Loucy (cell line): Measurements from ENCODE around the gene BCAM.

Experiments used
- H2AFZ ChIP-seq: fragments of 200-600 bp; sonication (generic); 2 replicates; pipeline ENCODE4 v1.6.0; 2016; ENCODE audit warnings: antibody characterized with exemption, mild to moderate bottlenecking, low read length, moderate library complexity
- H3F3A ChIP-seq: fragments of 200-600 bp; 2 replicates; pipeline ENCODE4 v1.6.0; 2016; ENCODE audit warnings: antibody characterized with exemption, low read depth, mild to moderate bottlenecking
- H3K27me3 ChIP-seq: fragments of 200-600 bp; sonication (generic); 2 replicates; pipeline ENCODE4 v1.6.1; 2014; ENCODE audit warnings: low read length, mild to moderate bottlenecking; ENCODE audit not compliant: insufficient read depth, poor library complexity, severe bottlenecking
- H3K36me3 ChIP-seq: fragments of 200-600 bp; sonication (generic); 2 replicates; pipeline ENCODE4 v1.6.1; 2016; ENCODE audit warnings: low read length; ENCODE audit not compliant: insufficient read depth
- H3K4me1 ChIP-seq: fragments of 200-600 bp; sonication (generic); 2 replicates; pipeline ENCODE4 v1.5.1; 2014; ENCODE audit warnings: low read length, mild to moderate bottlenecking; ENCODE audit not compliant: insufficient read depth, poor library complexity, severe bottlenecking
- H3K4me2 ChIP-seq: fragments of 200-600 bp; sonication (generic); 2 replicates; pipeline ENCODE4 v1.6.0; 2014; ENCODE audit warnings: antibody characterized with exemption, low read length, low read depth, mild to moderate bottlenecking; ENCODE audit not compliant: poor library complexity, severe bottlenecking
- H3K4me3 ChIP-seq: fragments of 200-600 bp; sonication (generic); 2 replicates; pipeline ENCODE4 v1.5.1; 2014; ENCODE audit warnings: low read length, mild to moderate bottlenecking, mixed read lengths; ENCODE audit not compliant: poor library complexity, severe bottlenecking
- H3K79me2 ChIP-seq: fragments of 200-600 bp; sonication (generic); 2 replicates; pipeline ENCODE4 v1.6.1; 2014; ENCODE audit warnings: low read length; ENCODE audit not compliant: insufficient read depth
- H3K9ac ChIP-seq: fragments of 200-600 bp; sonication (generic); 2 replicates; pipeline ENCODE4 v1.6.0; 2014; ENCODE audit warnings: mild to moderate bottlenecking, low read depth, low read length, moderate library complexity; ENCODE audit not compliant: poor library complexity, severe bottlenecking
- H3K9me2 ChIP-seq: fragments of 200-600 bp; sonication (generic); replicated peaks from 2 replicates; pipeline ENCODE4 v1.6.1; 2016; ENCODE audit warnings: low read depth, low read length, mixed read lengths
- H3K9me3 ChIP-seq: fragments of 200-600 bp; sonication (generic); 2 replicates; pipeline ENCODE4 v1.6.1; 2014; ENCODE audit warnings: mild to moderate bottlenecking, antibody characterized with exemption, low read length, low read depth; ENCODE audit not compliant: insufficient read depth
- H4K20me1 ChIP-seq: fragments of 200-600 bp; sonication (generic); 2 replicates; pipeline ENCODE4 v1.6.0; 2014; ENCODE audit warnings: antibody characterized with exemption, low read length, mild to moderate bottlenecking; ENCODE audit not compliant: insufficient read depth, poor library complexity, severe bottlenecking
- CTCF ChIP-seq: fragments of 200-600 bp; sonication (generic); conservative IDR thresholded peaks from 2 replicates; pipeline ENCODE4 v1.5.1; 2014; ENCODE audit warnings: mild to moderate bottlenecking, antibody characterized with exemption, low read length
- EZH2phosphoT487 ChIP-seq: fragments of 200-600 bp; IDR thresholded peaks from 2 replicates; pipeline ENCODE4 v1.6.1; 2018; ENCODE audit warnings: antibody characterized with exemption, mild to moderate bottlenecking, moderate library complexity, borderline replicate concordance

Gene BCAM

DNA sequence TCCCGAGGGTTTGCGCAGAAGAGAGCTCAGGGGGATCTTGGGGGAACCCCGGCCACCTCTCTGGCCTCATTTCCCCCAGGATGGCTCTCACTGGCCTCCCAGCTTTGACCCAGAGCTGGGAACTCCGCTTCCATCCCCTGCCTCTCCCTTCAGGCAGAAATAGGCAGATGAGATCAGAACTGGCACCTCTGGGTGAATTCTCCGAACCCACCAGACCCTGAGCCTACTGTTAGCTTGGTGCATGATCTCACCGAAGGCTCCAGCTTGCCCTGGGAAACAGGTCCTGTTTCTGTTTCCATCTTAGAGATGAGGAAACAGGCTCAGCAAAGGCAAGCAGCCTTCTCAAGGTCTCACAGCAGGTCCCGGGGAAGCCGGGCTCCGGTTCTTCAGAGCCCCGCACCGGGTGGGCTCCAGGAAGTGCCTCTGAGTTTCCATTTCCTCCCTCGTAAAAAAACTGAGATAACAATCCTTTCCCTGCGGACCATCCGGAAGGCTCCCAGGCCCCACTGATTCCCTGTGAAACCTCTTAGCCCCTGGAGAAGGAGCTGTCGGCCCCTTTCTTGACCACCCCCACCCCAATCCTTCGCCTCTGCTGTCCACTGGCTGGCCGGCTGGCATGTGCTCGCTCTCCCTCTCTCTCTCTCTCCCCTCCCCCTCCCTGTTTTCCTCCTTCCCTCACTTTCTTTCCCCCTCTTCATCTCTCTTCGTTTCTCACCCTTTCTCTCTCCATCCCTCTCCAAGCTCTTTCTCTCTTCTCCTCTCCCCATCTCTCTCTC, 39.3 kb downstream of the BCAM start:
- peak overlapping the region; percentile 40 for H3K4me2 ChIP-seq
- H3K36me3 ChIP-seq, result no peaks in the 10 kb centered on the region
- no peaks in the 10 kb centered on the region for H3K9me3 ChIP-seq
- H3K4me3 ChIP-seq, result no peak overlapping the region
- H3K9me2 ChIP-seq, result no peaks in the 10 kb centered on the region
- peaks cover 46% of the 10 kb centered on the region for H3K4me1 ChIP-seq
- no peaks in the 10 kb centered on the region for H3F3A ChIP-seq
- H3K9ac ChIP-seq, result no peak overlapping the region
- peaks cover 5% of the 10 kb centered on the region for H4K20me1 ChIP-seq
- H2AFZ ChIP-seq, result no peak overlapping the region
- no peak for TF ChIP-seq EZH2phosphoT487
- TF ChIP-seq CTCF, result no peak
- H3K27me3 ChIP-seq, result no peaks in the 10 kb centered on the region
- H3K79me2 ChIP-seq, result no peaks in the 10 kb centered on the region

DNA sequence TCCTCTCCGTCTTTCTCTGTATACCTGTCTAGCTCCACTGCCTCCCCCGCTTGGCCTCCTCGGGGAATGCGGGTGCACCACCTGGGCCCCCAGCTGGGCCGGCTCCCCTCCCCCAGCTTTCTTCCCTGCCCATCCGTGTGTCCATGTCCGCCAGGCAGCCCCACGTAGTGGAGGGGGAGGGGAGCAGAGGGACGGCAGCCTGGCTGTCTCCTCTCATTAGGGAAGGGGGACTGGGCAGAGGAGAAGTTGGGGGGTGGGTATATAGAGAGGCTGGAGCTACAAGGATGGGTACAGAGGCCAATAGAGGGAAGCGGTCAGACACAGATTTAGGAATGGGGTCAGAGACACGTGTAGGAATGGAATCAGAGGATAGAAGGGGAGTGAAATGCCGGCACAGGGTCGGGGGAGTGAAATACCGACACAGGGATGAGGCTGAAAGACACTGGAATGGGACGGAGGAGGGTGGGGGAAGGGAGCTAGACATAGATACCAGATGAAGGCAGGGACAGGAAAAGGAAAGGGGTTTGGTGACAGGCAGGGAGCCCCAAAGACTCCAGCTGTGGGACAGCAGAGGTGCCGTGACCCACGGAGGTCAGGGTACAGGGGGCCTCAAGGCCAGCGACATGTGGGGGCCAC, 40.0 kb downstream of the BCAM start:
- Histone ChIP-seq H3F3A (no peaks in the 10 kb centered on the region), H3K36me3 (no peaks in the 10 kb centered on the region), H3K9me2 (no peaks in the 10 kb centered on the region), H3K4me3 (no peak overlapping the region), H4K20me1 (peaks cover 5% of the 10 kb centered on the region), H3K79me2 (no peaks in the 10 kb centered on the region), H3K9me3 (no peaks in the 10 kb centered on the region), H3K4me1 (peaks cover 46% of the 10 kb centered on the region), H3K9ac (no peak overlapping the region), H3K4me2 (peak overlapping the region; percentile 40), H3K27me3 (no peaks in the 10 kb centered on the region), H2AFZ (no peak overlapping the region)
- TF ChIP-seq EZH2phosphoT487 (no peak), CTCF (no peak)

GRCh38 chr19:44850641-44851109, 41.8 kb downstream of the BCAM start:
- Histone ChIP-seq H3K4me3 (no peak overlapping the region), H3K9me2 (no peaks in the 10 kb centered on the region), H4K20me1 (peaks cover 5% of the 10 kb centered on the region), H3K9me3 (no peaks in the 10 kb centered on the region), H3K4me1 (peaks cover 33% of the 10 kb centered on the region), H2AFZ (no peak overlapping the region), H3K27me3 (no peaks in the 10 kb centered on the region), H3K4me2 (peak overlapping the region; percentile 32), H3K36me3 (no peaks in the 10 kb centered on the region), H3F3A (no peaks in the 10 kb centered on the region), H3K79me2 (no peaks in the 10 kb centered on the region), H3K9ac (peak overlapping the region; percentile 33)
- TF ChIP-seq EZH2phosphoT487 (no peak), CTCF (no peak)
